BLaER1 treated with 17β-estradiol and CSF1 and Interleukin-3, amounts not matched to agents 10 nM and 100 nM (cell line): ENCODE measurements around the gene SLC45A1.
"Not testable (repeated sequence)": the region's sequence is repeated elsewhere in the genome, so short reads cannot be mapped to it uniquely, and the experiment has no call there.

Experiments used
- H3K27ac ChIP-seq, 11 experiments: shearing (Covaris generic); formaldehyde crosslinking; 2 replicates each; pipeline ENCODE4 v1.8.1; 2022
- H3K27me3 ChIP-seq, 11 experiments: shearing (Covaris generic); formaldehyde crosslinking; 2 replicates each; pipeline ENCODE4 v1.8.1; 2022
- H3K36me3 ChIP-seq, 11 experiments: shearing (Covaris generic); formaldehyde crosslinking; 2 replicates each; pipeline ENCODE4 v1.8.1; 2022
- H3K4me1 ChIP-seq, 10 experiments: shearing (Covaris generic); formaldehyde crosslinking; 2 replicates each; pipeline ENCODE4 v1.8.1; 2022
- H3K4me2 ChIP-seq, 11 experiments: shearing (Covaris generic); formaldehyde crosslinking; 2 replicates each; pipeline ENCODE4 v1.8.1; 2022
- H3K4me3 ChIP-seq, 10 experiments: shearing (Covaris generic); formaldehyde crosslinking; 2 replicates each; pipeline ENCODE4 v1.8.1; 2022
- H3K9ac ChIP-seq, 11 experiments: shearing (Covaris generic); formaldehyde crosslinking; 2 replicates each; pipeline ENCODE4 v1.8.1; 2022
- H3K9me3 ChIP-seq, 11 experiments: shearing (Covaris generic); formaldehyde crosslinking; replicated peaks in 1 of 11; 2 replicates each; pipeline ENCODE4 v1.8.1; 2022
- H4K20me1 ChIP-seq, 11 experiments: shearing (Covaris generic); formaldehyde crosslinking; 2 replicates each; pipeline ENCODE4 v1.8.1; 2022
- Cebpa-rat ChIP-seq, 11 experiments: shearing (Covaris generic); IDR thresholded peaks; 2 replicates each; pipeline ENCODE4 v1.8.1; 2022

SLC45A1 gene

GRCh38 chr1:8317647-8318381 lies at the start of gene SLC45A1:
SLC45A1 (plus strand) TSS chr1:8318114; CDS start chr1:8324330, 6,216 bp downstream.
- TF ChIP-seq Cebpa-rat (IDR thresholded peaks at IDR 0.05), result no peak
- Histone ChIP-seq H3K9ac (peak within 1 kb of the TSS; percentile 9 to 70 (median 61); a peak in 20 of 22 replicates), H3K4me1 (peaks cover 25 to 40% (median 33%) of the 10 kb centered on the region in 10 experiments), H3K27me3 (peaks cover 5 to 26% (median 17%) of the 10 kb centered on the region in 11 experiments; a peak in 18 of 22 replicates), H4K20me1 (peaks cover 0 to 12% (median 0%) of the 10 kb centered on the region in 11 experiments; a peak in 3 of 22 replicates), H3K4me3 (peak within 1 kb of the TSS; percentile 57 to 74 (median 66)), H3K4me2 (peak within 1 kb of the TSS; percentile 94 to 100 (median 99)), H3K9me3 (no peaks in the 10 kb centered on the region), H3K36me3 (no peaks in the 10 kb centered on the region), H3K27ac (no peak within 1 kb of the TSS; a peak in 1 of 22 replicates)

GRCh38 chr1:8273036-8273435 lies 44.9 kb upstream of the SLC45A1 start:
- Histone ChIP-seq H3K9me3 (no peaks in the 10 kb centered on the region), H3K4me2 (no peak overlapping the region), H3K9ac (no peak overlapping the region), H3K36me3 (no peaks in the 10 kb centered on the region), H3K4me1 (no peaks in the 10 kb centered on the region), H3K4me3 (no peak overlapping the region), H3K27ac (no peak overlapping the region), H4K20me1 (no peaks in the 10 kb centered on the region), H3K27me3 (no peaks in the 10 kb centered on the region)
- TF ChIP-seq Cebpa-rat (IDR thresholded peaks at IDR 0.05), result no peak

GRCh38 chr1:8274352-8274751 lies 43.6 kb upstream of the SLC45A1 start:
- Histone ChIP-seq H4K20me1 (no peaks in the 10 kb centered on the region), H3K27me3 (no peaks in the 10 kb centered on the region), H3K27ac (no peak overlapping the region), H3K4me1 (no peaks in the 10 kb centered on the region), H3K9me3 (no peaks in the 10 kb centered on the region), H3K36me3 (no peaks in the 10 kb centered on the region), H3K4me2 (no peak overlapping the region), H3K9ac (no peak overlapping the region), H3K4me3 (no peak overlapping the region)
- no peak for TF ChIP-seq Cebpa-rat (IDR thresholded peaks at IDR 0.05)

GRCh38 chr1:8276173-8276914 lies 41.6 kb upstream of the SLC45A1 start:
- H3K27ac ChIP-seq, result no peak overlapping the region
- no peak overlapping the region for H3K9ac ChIP-seq
- no peaks in the 10 kb centered on the region for H3K4me1 ChIP-seq
- no peak overlapping the region for H3K4me2 ChIP-seq
- no peaks in the 10 kb centered on the region for H3K36me3 ChIP-seq
- no peaks in the 10 kb centered on the region for H3K9me3 ChIP-seq
- no peaks in the 10 kb centered on the region for H3K27me3 ChIP-seq
- no peaks in the 10 kb centered on the region for H4K20me1 ChIP-seq
- H3K4me3 ChIP-seq, result no peak overlapping the region
- no peak for TF ChIP-seq Cebpa-rat (IDR thresholded peaks at IDR 0.05)

GRCh38 chr1:8276932-8277331 lies 41.0 kb upstream of the SLC45A1 start:
- Histone ChIP-seq H3K4me1 (peaks cover 0 to 5% (median 0%) of the 10 kb centered on the region in 10 experiments; a peak in 6 of 20 replicates), H3K4me3 (no peak overlapping the region), H3K27me3 (no peaks in the 10 kb centered on the region), H3K9me3 (no peaks in the 10 kb centered on the region), H3K36me3 (no peaks in the 10 kb centered on the region), H4K20me1 (no peaks in the 10 kb centered on the region), H3K9ac (no peak overlapping the region), H3K4me2 (no peak overlapping the region), H3K27ac (no peak overlapping the region)
- TF ChIP-seq Cebpa-rat (IDR thresholded peaks at IDR 0.05), result no peak

GRCh38 chr1:8278677-8279076 lies 39.2 kb upstream of the SLC45A1 start:
- not testable (repeated sequence) for H3K4me2 ChIP-seq, H3K27ac ChIP-seq, H4K20me1 ChIP-seq, H3K4me3 ChIP-seq, H3K9me3 ChIP-seq, H3K36me3 ChIP-seq, H3K9ac ChIP-seq, H3K27me3 ChIP-seq
- peaks cover 0 to 21% (median 0%) of the 10 kb centered on the region in 10 experiments; a peak in 6 of 20 replicates for H3K4me1 ChIP-seq

GRCh38 chr1:8281843-8282509 lies 35.9 kb upstream of the SLC45A1 start:
- peaks cover 0 to 26% (median 0%) of the 10 kb centered on the region in 10 experiments; a peak in 6 of 20 replicates for H3K4me1 ChIP-seq
- no peaks in the 10 kb centered on the region for H4K20me1 ChIP-seq
- no peaks in the 10 kb centered on the region for H3K9me3 ChIP-seq
- no peaks in the 10 kb centered on the region for H3K27me3 ChIP-seq
- H3K9ac ChIP-seq, result no peak overlapping the region
- H3K36me3 ChIP-seq, result no peaks in the 10 kb centered on the region
- H3K4me2 ChIP-seq, result peak overlapping the region in 3 of 11 experiments; percentile 7 to 72 (median 59); a peak in 5 of 22 replicates
- H3K27ac ChIP-seq, result no peak overlapping the region
- TF ChIP-seq Cebpa-rat (IDR thresholded peaks at IDR 0.05), result no peak
- no peak overlapping the region for H3K4me3 ChIP-seq

- Histone ChIP-seq H3K36me3 (no peaks in the 10 kb centered on the region), H3K9ac (no peak overlapping the region), H3K4me2 (peak overlapping the region in 3 of 11 experiments; percentile 13 to 72 (median 59); a peak in 4 of 22 replicates), H3K4me1 (peaks cover 0 to 26% (median 0%) of the 10 kb centered on the region in 10 experiments; a peak in 6 of 20 replicates), H3K9me3 (no peaks in the 10 kb centered on the region), H3K4me3 (no peak overlapping the region), H3K27me3 (no peaks in the 10 kb centered on the region), H4K20me1 (no peaks in the 10 kb centered on the region), H3K27ac (peak overlapping the region in 1 of 11 experiments; percentile 23; a peak in 2 of 22 replicates)
- TF ChIP-seq Cebpa-rat (IDR thresholded peaks at IDR 0.05), result no peak
These were observed 34.6 kb upstream of the SLC45A1 start for GRCh38 chr1:8283058-8283884.
